SK-N-DZ (cell line): ENCODE measurements around the gene ANKRD39. TPM values are rescaled to one million over a fixed set of nuclear protein-coding genes. Genes with fewer than 3 reads are reported as not detected.
A peak's percentile ranks its signal among the peaks of the same experiment; 100 is the strongest.
"Not testable (repeated sequence)": the region's sequence is repeated elsewhere in the genome, so short reads cannot be mapped to it uniquely, and the experiment has no call there.

Experiments used
- DNase-seq: peaks from one replicate; pipeline ENCODE4 v3.0.0-alpha.2; 2015; ENCODE audit warnings: low spot score
- polyA plus RNA-seq, 2 experiments: library from polyadenylated mRNA; depleted of rRNA; stranded (reverse); fragments of >200 nt; gene quantifications; 2 replicates each; pipeline ENCODE4 v1.2.3, GENCODE V29; 2014

ANKRD39 gene, protein sequence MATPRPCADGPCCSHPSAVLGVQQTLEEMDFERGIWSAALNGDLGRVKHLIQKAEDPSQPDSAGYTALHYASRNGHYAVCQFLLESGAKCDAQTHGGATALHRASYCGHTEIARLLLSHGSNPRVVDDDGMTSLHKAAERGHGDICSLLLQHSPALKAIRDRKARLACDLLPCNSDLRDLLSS
- 23.2 and 23.9 TPM in 2 replicates for polyA plus RNA-seq (2014; cell fraction: cytosol; rRNA removed)
- polyA plus RNA-seq (2014; cell fraction: nucleus; rRNA removed): 20.5 and 30.6 TPM in 2 replicates

GRCh38 chr2:96857667-96858372, at the start of gene ANKRD39:
Gene ANKRD39, minus strand, starts transcription at chr2:96858016. Its CDS starts 29 bp downstream, at chr2:96857987.
- peak; percentile 96 for DNase-seq

GRCh38 chr2:96906729-96907114, 48.9 kb upstream of the ANKRD39 start:
- no peak for DNase-seq

DNA sequence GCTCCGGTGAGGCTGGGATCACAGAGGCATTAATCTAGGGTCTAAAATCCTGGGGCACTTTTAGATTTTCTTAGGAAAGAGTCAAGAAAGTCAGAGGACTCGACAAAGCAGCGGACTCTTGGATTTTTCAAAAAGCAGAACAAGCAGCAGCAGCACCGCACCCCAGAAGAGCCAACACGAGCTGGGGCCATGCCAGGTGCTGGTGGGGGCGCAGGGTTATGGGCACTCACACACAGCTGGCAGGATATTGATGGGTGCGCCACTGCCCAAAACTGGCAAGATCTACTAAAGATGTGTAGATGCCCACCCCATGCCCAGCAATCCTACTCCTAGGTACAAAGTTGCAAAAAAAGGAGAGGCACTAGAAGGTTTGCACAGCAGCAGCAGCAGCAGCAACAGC, 46.0 kb upstream of the ANKRD39 start:
- DNase-seq: no peak

GRCh38 chr2:96903318-96903717, 45.5 kb upstream of the ANKRD39 start:
- DNase-seq: no peak

DNA sequence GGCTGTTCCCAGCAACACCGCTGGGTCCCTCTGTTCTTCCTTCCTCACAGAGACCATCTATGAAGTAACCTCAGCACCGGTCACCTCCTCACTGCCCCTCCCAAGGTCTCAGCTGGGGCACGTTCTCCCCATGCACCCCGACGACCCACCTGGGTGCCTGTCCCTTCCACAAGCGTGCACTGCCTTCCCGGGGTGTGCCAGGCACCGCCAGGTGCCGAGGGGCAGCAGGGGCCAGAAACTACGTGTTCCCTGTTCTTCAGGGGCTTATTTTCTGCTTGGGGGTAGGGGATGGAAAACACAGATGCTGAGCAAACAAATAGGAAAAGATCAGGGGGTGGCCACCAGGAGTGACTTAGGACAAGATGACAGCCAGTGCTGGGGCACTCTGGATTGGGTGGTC, 42.4 kb upstream of the ANKRD39 start:
- no peak for DNase-seq

DNA sequence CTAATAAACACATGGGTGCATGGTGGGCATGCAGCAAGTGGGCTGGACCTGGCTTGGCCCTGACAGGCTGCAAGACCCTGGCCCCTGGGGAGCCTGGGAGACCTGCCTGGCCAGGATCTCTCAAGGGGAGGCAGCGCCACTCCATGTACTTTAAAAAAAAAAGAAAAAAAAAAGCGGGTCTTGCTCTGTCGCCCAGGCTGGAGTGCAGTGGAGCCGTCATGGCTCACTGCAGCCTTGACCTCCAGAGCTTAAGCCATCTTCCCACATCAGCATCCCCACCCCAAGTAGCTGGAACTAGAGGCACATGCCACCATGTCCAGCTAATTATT, 41.6 kb upstream of the ANKRD39 start:
- no peak for DNase-seq

GRCh38 chr2:96898641-96899412, 41.0 kb upstream of the ANKRD39 start:
- no peak for DNase-seq

- no peak for DNase-seq
These were observed 40.3 kb upstream of the ANKRD39 start for GRCh38 chr2:96898135-96898505.

GRCh38 chr2:96897491-96898134, 39.8 kb upstream of the ANKRD39 start:
- DNase-seq: no peak

DNA sequence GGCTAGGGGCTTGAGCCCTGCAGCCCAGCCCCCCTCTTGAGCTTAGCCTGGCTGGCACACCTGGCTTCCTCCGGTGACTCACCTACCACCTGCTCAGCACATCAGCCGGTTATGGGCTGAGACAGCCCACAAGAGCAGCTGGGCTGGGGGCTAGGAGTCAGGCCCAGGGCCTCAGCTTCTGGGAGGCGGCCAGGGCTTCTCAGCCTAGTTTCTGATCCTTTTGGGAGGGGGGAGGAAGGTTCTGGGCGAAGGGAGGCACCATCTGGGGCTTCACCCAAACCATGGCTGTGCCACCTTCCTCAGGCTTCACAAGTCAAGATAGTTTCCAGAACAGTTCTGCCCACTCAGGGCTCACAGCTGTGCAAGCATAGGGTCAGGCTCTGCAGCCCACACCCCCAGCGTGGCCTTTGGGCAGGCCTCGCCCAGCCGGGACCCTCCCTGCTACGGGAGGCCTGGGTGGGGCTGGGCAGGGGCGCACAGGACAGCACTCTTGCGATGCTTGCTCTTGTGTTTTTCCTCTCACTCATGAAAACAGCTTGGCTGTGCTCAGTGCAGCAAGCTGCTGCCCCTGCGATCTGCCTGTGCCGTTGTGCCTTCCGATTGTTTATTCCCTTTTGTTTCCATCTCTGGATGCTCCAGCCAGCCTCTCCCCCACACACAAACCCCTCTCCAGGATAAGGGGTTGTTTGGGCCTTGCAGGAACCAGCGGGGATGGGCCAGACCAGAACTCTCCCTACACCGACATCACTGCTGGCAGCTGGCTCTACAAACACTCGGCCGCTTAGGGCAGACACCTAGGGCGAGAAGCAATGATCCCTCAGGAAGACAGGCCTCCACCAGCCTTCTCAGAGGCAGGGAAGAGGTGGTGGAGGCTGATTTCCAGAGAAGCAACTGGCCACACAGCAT, 38.2 kb upstream of the ANKRD39 start:
- DNase-seq: no peak

GRCh38 chr2:96895032-96895745, 37.4 kb upstream of the ANKRD39 start:
- no peak for DNase-seq

- no peak for DNase-seq
These were observed 36.3 kb upstream of the ANKRD39 start for GRCh38 chr2:96894151-96894531.

- DNase-seq: no peak
These were observed 35.7 kb upstream of the ANKRD39 start for GRCh38 chr2:96893289-96894150.

DNA sequence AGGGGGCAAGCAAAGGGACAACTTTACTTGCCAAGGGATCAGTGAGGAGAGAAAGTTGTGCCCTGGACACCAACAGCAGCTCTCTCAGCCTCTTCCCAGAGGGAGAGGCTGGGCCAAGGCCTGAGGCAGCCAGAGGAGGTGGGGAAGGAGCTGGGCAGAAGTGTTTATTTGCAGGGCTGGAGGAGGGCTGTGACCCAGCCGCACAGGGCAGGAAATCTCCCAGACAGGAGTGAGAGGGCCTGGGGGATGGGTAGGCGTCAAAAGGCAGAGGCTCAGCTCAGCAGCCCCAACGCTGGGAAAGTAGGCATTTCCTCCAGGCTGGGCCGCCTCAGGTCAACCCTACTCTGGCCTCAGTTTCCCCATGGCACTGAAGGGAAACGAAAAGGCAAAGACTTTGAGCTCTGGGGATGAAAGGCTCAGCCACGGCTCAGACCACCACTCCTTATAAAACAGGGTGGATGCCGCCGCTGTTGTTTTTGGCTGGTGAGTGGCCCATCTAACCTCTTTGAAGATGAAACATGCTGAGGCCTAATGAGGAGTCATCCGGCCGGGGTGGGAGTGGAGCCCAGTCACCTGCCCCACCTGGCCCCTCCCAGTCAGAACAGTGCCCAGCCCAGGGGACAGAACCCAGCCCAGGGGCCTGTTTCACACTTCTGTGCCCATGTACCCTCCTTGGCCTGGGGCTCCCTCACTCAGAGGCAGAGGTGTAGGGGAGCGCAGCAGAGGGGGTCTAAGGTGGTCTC, 33.9 kb upstream of the ANKRD39 start:
- DNase-seq: no peak

DNA sequence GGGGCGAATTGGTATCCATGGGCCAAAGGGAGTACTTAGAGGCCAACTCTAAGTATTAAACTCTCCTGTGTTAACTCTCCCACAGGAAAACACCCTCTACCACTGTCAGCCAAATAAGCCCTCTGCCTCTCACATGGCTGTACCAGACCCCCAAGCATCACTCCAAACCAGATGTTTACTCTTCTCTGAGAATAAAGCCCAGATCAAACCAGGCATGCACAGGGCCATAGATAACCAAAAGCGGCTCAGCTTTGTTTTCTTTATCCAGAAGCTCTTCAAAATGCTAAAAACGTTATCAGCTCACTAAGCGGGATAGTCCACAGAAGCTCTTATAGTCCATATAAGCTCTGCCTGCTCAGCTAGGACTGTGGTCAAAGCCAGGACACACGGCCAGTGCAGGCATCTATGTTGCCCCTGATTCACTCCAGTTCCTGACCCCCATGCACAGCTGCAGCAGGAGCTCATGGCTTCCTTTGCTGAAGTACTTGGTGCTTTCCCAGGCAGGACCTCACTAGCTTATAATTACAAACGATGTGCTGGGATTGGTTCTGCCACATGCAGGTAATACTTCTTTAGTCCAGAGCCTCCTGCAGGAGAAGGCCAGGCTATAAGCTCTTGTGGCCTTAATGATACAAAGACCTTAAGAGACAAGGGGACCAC, 33.0 kb upstream of the ANKRD39 start:
- no peak for DNase-seq

DNA sequence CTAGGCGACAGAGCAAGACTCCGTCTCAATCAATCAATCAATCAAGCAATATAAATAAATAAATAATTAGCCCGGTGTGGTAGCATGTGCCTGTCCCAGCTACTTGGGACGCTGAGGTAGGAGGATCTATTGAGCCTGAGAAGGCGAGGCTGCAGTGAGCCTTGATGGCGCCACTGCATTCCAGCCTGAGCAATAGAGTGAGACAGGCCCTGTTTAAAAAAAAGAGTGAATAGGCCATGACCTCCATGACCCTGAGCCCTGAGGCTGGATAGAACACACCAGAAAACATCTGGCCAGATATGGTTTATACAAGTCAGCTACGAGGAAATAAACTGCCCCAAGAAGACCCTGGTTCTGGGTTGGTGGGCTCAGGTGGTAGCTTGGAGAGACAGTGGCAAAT, 32.4 kb upstream of the ANKRD39 start:
- DNase-seq: no peak

DNA sequence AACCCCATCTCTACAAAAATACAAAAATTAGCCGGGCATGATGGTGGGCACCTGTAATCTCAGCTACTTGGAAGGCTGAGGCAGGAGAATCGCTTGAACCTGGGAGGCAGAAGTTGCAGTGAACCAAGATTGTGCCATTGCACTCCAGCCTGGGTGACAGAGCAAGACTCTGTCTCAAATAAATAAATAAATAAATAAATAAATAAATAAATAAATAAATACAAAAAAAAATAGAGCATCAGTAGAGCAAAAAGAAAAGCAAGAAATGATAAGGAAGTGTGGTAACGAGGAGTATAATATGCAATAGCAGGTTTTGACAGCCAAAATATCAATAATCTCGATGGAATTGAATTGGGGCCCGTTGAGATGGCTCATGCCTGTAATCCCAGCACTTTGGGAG, 31.7 kb upstream of the ANKRD39 start:
- not testable (repeated sequence) for DNase-seq
